Cardiac septum (tissue), 1 donor: ENCODE results near the gene PGGHG. TPM values are rescaled to one million over a fixed set of nuclear protein-coding genes. Genes with fewer than 3 reads are reported as not detected.

Experiments
- DNase-seq: peaks from one replicate; pipeline ENCODE4 v3.0.0-alpha.2; 2020; ENCODE audit warnings: low spot score
- intact Hi-C: fragments of 100-400 bp; cut with DNase I; formaldehyde crosslinking; loops from one replicate; pipeline ENCODE4 v1.14.0; 2022
- total RNA-seq: library from RNA; stranded (reverse); fragmentation: NEBNext Ultra II Directional; extraction: Animal tissue kit (Norgen Biotek cat#: 25700); gene quantifications from one replicate; pipeline ENCODE4 v1.2.1, GENCODE V29; 2021
- donor health status: DM: no; HTN: no; CAD: no.

Gene PGGHG
- total RNA-seq, 1 donor from 2014 or later = 11.0 TPM

DNA sequence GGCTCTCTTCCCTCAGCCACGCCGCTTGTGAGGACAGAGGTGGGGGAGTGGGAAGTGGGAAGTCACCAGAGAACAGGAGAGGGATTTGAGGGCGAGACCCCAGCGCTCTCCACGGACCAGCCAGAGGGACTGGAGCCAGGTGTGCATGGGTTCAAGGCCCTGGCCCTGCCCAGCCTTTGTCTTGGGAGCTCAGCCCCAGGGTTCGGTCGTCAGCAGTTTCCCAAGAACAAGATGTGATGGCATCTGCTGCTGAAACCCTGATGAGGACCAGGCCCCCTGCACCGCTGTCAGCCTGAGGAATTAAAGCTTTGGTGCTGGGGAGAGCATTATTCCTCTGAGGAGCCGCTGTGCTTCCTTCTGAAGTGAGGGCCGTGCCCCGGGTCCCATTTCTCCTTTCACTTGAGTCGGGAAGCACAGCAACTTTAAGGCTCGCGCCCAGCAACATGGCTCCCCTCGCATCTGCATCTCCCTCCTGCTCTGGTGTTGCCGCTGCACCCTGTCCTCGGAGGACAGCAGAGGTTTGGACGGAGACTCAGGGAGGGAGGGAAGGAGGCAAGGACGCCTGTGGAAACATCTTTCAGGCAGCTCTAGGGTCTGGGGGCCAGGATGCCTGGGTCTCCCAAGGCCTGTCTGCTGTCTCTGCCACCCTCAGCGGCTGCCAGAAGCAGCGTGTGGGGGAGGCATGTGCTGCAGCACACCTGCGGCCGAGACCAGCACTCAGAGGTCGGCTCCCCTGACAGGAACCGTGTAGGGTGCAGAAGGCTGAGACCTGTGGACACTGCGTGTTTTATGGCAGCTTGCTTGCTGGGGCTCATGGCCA lies 6.6 kb downstream of the PGGHG start:
- no peak for DNase-seq
- intact Hi-C loops = no loop called here

DNA sequence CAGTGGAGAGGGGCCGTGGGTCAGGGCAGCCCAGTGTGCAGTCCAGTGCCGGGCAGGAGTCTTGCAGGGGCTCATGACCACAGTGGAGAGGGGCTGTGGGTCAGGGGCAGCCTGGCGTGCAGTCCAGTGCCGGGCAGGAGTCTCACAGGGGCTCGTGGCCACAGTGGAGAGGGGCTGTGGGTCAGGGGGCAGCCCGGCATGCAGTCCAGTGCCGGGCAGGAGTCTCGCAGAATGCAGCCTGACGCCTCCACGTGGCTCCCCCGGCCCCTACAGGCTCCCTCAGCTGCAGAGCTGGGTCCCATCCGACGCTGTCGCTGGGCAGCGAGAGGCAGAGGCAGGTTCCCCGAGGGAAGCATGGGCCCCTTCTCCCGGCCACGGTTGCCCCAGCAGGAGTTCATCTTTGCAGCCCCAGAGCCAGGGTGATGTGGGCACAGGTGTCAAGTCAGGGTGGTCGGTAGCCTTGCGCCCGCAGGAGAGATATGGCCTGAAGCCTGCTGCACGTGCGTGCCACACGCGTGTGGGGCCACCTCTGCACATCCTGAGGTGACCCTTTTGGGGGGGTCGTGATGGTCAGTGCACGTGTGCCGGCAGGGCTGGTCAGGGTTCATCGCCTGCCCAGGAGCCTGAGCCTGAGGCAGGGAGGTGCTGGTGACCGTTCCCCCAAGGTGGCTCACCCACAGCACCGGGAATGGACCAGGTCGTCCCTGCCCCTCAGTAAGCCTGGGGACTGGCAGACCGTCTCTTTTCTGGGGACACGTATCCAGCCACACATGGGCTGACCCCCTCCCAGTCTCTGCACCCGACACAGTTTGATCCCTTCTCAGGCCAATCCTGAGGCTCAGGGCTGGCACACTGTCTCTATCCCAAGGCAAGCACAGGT lies 7.5 kb downstream of the PGGHG start:
- peak; percentile 70 for DNase-seq

DNA sequence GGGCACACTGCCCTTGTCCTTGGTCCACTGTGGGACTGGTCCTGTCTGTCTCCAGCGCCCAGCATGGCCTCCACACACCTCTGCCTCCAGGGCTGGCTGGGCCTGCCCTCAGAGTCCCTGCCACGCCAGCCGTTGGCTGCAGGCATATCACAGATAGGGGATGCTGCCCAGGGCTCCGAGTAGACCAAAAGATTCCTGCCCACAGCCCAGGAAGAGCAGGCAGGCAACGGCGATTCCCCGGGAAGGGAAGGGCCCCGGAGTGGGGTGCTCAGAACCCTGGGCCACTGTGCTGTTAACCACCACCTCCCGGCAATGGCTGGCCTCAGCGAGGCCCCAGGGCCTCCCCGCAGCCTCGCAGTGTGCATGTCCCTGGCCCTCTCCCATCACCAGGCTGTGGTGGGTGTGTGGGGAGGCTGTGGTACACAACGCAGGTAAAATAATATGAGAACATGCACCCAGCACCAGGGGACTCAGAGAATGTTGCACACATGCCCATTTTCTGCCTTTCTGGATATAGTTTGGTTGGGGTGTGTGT lies 8.2 kb downstream of the PGGHG start:
- intact Hi-C loops = no loop called here
- DNase-seq = peak; percentile 68

More for the DNA sequence above, 7.5 kb downstream of the PGGHG start:
- intact Hi-C loops = no loop called here

DNA sequence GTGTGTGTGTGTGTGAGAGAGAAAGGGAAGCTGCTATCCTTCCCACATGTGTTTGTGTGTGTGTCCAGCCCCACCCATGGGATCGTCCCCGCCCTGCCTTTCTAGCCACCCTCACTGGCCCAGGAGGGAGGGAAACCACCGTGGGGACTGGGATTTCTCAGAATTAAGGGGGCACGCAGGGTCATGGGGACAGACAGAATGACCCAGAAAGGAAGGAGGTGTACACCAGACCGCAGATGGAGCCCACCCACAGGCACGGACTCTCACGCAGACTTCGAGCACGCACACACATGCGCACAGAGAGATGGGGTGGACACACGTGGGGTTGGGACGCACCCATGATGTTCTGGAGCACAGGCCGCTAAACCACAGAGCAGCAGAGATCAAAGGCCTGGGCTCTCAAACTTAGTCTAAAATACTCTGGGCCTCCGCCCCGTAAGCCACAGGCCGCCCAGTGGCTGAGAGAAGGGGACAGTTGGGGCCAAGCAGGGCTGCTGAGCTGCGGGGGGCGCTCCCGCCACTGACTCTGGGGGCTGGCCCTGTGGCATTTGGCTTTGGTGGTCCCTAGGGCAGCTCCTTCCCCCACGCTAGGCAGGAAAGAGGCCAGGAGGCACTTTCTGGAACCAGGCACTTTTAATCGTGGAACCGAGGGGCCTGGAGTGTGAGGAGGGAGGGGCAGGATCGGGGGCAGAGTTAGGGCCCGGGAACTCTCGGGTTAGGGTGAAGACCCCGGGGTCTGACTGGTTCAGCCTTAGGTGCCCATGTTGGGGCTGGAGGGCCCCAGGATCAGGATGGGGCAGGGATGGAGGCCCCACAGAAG lies 8.9 kb downstream of the PGGHG start:
- DNase-seq = peak; percentile 74
- intact Hi-C loops = no loop called here

DNA sequence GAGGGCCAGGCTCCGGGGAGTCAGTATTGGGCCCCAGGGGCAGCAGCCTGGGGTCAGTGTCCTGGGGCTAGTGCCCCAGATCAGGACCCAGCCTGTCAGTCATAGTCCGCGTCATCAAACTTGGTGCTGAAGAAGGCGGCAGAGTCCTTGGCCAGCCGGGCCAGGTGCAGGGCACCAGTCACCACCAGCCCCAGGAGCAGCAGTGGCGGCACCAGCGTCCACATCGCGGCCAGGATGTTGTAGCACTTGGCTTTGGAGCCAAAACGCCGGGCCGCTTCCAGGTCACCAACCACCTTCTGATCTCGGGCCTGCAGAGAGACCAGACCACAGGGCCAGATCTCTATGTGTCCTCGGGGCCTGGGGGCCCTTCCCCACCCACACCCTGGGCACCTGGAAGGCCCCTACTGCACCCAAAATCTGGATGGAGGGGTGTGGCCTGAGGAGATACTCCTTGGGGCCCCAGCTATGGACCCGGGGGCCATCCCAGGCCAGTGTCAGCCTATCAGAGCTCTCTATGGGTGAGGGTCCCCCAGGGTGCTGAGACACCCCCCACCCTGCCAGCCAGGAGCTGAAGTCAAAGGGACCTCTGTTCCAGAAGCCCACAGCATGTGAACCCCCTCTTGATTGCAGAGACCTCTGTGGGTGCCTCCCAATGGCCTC lies 9.6 kb downstream of the PGGHG start:
- intact Hi-C loops = no loop called here
- peak; percentile 66 for DNase-seq

DNA sequence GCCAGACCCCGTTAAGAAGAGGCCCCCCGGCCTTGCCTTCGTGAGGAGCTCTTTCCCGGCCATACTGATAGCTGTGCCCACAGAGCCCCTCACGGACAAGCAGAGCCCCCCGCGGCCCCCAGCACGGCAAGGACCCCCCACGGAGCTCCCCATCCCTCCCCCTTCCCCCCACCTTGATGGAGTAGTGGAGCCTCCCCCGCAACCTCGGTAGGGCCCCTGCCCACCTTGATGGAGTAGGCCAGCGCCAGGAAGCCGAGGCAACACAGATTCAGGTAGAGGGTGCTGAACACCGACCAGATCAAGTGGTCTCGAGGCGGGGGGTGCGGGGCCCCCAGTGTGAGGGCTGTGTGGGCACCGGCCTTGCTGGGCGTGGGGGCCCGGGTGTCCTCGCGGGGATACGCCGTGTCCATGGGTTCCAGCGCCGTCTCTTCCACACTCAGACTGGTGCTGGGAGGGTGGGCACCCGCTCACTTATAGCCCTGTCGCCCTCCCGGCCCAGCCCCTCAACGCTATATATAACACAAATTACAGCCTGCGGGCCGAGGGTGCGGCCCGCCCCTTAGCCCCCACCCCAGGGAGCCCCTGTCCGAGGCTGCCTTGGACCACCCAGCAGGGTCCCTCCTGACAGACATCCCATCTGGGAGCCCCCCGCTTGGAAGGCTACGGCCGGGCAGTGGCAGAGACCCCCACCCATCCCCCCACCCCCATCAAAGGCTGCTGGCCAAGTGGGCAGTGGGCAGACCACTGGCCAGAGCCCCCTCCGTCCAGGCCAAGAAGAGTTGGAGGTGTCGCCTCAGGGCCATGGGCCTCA lies 10.4 kb downstream of the PGGHG start, which contains the start of gene IFITM5:
Gene IFITM5, minus strand, starts transcription at position 446 of the 811 bp plus-strand sequence. Its CDS starts 36 bp downstream, at position 410.
- intact Hi-C loops = no loop called here

DNA sequence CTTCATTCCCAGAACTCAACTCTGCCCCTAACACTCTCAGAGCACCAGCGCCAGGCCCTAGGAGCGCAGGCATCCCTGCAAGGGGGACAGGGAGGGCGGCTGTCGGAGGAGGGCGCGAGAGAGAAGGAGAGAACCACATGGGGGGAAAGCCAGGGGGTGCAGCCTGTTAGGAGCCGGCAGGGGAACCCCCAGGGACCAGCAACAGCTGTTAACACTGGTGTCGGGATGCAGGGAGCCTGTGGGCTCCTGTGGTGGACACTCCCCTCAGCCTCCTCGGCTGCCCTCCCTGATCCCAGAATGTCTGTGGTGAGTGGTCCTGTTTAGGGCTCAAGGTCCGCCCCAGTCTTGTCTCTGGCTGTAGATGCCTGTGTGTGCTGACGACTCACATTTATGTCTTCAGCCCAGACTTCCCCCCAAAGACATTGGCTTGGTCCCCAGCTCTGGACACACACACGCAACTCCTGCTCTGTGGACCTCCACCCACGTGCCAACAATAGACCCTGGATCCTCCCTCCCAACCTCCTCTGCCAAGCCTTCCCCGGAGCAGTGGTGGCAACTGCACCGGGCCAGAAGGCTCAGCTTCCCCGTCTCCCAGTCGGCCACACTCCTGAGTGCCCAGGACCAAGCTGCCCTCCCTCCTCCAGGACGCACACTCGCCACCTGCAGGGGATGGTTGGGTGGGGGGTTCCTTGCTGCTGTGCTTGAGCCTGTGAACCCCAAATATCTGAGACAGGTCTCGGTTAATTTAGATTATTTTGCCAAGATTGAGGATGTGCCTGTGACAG lies 11.2 kb downstream of the PGGHG start:
- intact Hi-C loops = no loop called here
- DNase-seq = no peak

More for the DNA sequence above, 10.4 kb downstream of the PGGHG start, which contains the start of gene IFITM5:
- DNase-seq = no peak

DNA sequence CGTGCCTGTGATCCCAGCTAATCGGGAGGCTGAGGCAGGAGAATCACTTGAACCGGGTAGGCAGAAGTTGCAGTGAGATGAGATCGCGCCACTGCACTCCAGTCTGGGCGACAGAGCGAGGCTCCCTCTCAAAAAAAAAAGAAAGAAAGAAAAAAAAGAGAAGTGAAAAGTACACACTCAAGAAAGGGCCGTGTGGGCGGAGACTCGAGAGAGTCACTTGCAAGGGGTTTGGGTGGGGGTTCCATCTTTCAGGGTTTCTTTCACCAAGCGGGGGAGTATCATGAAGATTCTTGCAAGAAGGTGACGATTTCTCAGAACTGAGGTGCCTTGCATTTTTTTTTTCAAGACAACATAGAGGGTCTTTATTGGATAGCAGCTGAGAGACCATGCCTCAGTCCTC lies 14.4 kb downstream of the PGGHG start:
- no peak for DNase-seq
- intact Hi-C loops = no loop called here

DNA sequence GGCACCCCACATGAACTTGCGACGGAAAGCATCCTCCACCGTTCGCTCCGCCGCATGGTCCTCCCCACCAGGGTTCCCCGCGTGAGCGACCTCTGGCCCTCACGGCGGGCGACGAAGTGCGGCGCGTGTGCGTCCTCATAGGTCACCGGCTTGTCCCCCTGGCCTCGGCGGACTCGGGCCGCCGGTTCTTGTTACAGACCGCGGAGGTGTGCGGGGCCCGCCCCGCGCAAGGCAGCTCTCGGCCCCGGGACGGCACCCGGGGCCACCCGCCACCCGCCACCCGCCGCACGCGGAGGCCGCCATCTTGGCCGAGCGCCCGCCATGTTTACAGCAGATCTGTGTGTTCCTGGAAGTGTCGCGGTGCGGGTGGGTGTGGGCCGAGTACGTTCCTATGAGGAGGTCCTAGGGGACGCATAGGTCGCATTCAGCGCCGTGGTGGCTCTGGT lies 15.2 kb downstream of the PGGHG start:
- intact Hi-C loops = no loop called here
- DNase-seq = no peak

DNA sequence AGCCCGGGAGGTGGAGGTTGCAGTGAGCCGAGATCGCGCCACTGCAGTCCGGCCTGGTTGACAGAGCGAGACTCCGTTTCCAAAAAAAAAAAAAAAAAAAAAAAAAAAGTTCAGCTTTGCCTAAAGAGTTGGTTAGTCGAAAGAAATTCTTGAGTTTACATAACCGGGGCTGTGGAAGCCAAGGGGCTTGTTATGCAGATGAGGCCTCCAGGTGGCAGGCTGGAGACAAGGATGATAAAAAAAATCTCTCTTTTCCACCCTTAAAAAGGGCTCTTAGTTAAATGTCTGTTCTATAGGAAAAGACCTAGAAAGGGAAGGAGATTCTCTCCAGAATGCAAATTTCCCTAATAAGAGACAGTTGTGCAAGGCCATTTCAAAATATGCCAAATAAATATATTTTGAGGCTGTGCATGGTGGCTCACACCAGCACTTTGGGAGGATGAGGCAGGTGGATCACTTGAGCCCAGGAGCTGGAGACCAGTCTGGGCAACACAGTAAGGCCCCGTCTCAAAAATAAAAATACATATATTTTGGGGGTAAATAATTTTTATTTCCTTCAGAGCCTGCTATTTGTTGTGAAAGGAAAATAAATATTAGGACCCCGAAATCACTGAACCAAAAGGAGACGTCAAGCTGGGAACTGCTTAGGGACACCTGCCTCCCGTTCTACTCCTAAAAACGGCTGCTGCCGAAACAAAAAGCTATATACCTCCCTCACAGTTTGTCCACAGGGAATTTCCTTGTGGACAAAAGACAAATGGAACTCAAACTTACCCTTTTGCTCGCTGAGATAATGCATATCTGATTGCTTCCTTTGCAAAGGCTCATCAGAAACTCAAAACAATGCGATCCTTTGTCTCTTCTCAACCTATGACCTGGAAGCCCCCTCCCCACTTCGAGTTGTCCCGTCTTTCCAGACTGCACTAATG lies 16.3 kb downstream of the PGGHG start:
- intact Hi-C loops = no loop called here
- DNase-seq = no peak

DNA sequence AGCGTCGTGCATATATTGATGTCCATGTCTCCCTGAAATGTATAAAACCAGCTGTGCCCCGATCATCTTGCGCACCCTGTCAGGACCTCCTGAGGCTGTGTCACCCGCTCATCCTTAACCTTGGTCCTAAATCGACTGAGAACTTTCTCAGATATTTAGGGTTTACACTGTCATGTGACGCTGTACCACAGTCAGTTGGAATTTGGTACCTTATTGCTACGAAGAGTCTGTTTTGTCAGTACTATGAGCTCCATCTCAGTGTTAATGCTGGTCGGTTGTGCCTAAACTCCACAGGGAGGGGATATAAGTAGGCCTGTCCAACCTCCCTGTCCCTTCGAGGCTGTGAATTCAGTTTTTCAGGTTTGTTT lies 16.9 kb downstream of the PGGHG start:
- intact Hi-C loops = no loop called here
- DNase-seq = no peak

DNA sequence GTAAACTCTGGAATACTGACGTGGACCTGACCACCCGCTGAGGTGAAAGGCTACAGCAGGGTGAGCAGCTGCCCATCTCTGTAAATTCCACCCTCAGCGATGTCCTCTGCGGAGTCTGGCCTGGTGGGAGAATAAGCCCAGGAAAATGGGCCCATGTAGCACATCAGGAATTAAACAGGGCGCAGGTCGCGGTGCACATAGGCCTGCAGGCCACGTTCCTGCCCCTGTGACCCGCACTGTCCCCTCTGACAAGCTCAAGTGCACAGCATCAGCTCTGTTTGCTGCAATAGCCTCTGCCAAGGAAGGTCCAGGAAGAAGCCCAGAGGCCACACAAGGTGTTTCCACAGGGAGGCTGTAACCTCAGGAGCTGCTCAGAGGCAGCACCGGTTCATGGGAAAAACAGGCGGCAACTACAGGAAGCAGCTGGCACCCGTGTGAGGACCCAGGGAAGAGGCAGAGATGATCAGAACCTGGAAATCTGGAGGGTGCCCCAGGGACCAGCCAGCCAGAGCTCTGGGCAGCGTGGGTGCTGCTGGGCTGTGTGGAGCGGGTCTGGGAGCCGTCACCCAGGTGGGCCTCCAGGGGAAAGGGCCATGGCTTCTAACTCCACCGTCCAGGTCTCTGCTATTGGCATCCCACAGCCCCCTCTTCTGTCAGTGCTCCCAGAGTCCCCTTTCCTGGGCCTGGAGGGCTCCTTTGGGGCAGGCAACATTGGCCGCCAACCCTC lies 17.9 kb downstream of the PGGHG start:
- intact Hi-C loops = no loop called here
- DNase-seq = no peak

DNA sequence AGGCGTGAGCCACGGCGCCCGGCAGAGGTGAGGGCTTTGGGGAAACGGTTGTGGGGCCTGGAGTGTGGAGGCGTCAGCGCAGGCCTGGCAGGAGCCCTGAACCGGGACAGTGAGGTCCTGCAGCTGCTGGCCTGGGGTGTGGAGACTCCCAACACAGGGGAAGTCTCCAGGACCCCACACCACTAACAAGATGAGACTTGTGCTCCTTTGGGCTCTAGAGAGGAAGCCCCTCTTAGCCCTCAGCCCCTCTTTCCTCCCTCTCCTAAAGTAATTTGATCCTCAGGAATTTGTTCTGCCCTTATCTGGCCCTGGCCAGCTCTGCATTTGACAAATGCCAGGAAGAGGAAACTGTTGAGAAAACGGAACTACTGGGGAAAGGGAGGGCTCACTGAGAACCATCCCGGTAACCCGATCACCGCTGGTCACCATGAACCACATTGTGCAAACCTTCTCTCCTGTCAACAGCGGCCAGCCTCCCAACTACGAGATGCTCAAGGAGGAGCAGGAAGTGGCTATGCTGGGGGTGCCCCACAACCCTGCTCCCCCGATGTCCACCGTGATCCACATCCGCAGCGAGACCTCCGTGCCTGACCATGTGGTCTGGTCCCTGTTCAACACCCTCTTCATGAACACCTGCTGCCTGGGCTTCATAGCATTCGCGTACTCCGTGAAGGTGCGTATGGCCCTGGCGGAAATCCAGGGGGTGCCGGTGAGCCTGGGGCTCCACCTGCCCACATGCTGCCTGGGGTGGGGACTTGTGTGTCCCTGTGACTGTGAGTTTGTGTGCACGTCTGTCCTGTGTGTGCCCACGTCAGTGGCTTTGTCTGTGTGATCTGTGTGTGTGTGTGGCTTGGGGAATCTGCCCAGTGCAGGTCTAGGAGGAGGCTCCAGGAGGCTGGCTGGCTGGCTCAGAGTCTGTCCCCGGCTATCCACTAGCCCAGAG lies 19.1 kb downstream of the PGGHG start, which contains the start of gene IFITM2:
Gene IFITM2, plus strand, starts transcription at position 51 of the 943 bp plus-strand sequence. Its CDS starts 377 bp downstream, at position 428.
- peak; percentile 94 for DNase-seq
- intact Hi-C loops = loop anchor here (1.0 kb wide), 1 partner anchor 47 kb away; no protein-coding TSS in a partner anchor
